Body of pancreas (tissue), 4 donors: ENCODE data around the gene RFX8. TPM values are rescaled to one million over a fixed set of nuclear protein-coding genes. Genes with fewer than 3 reads are reported as not detected.

Experiments
- ATAC-seq: fragments of 150-250 bp; one replicate; pipeline ENCODE4 v1.9.1; 2016
- DNase-seq, 4 donors: peaks; one replicate each; pipeline ENCODE4 v3.0.0-alpha.2; 2019
- H3K27ac ChIP-seq, 4 donors: fragments of 200-600 bp; sonication (generic); 1 replicate in 3 of 4; 2 replicates in 1 of 4; pipeline versions ENCODE4 v1.5.1 to v1.6.1; 2016 to 2019; ENCODE audit warnings: mild to moderate bottlenecking in 1 of 4, mixed read lengths in 1 of 4, moderate library complexity in 1 of 4
- H3K27me3 ChIP-seq, 2 donors: fragments of 200-600 bp; sonication (generic); one replicate each; pipeline ENCODE4 v1.6.0; 2016; ENCODE audit warnings: mild to moderate bottlenecking in 1 of 2
- H3K36me3 ChIP-seq, 2 donors: fragments of 200-600 bp; sonication (generic); replicated peaks in 1 of 2; 2 replicates each; pipeline ENCODE4 v1.5.1; 2016; ENCODE audit warnings: low read depth in 2 of 2; ENCODE audit not compliant: insufficient read depth in 1 of 2
- H3K4me1 ChIP-seq: fragments of 200-600 bp; sonication (generic); one replicate; pipeline ENCODE4 v1.6.0; 2016
- H3K4me3 ChIP-seq, 2 donors: fragments of 200-600 bp; sonication (generic); 1 replicate in 1 of 2; 2 replicates in 1 of 2; pipeline ENCODE4 v1.5.1; 2016 to 2019
- H3K9me3 ChIP-seq, 3 donors: fragments of 200-600 bp; sonication (generic); 1 replicate in 2 of 3; 2 replicates in 1 of 3; pipeline ENCODE4 v1.5.1; 2016
- POLR2A ChIP-seq, 3 donors: fragments of 450-650 bp; IDR thresholded peaks; one replicate each; pipeline ENCODE4 v1.6.1; 2016; ENCODE audit warnings: antibody characterized with exemption in 3 of 3, mild to moderate bottlenecking in 2 of 3
- WGBS, 2 donors: methylation state at CpG; one replicate each; pipeline ENCODE4 v1.1.5; 2017; 5-methylcytosine and 5-hydroxymethylcytosine counted together
- intact Hi-C: fragments of 100-400 bp; cut with DNase I; formaldehyde crosslinking; loops from one replicate; pipeline ENCODE4 v1.15.1; 2023
- total RNA-seq, 2 donors: library from RNA; depleted of rRNA; stranded (reverse); fragments of >200 nt; gene quantifications; one replicate each; pipeline ENCODE4 v1.1.0, GENCODE V29; 2016
- TF ChIP-seq, protein P1 (sequence below), 7 experiments: fragments of 450-650 bp in 4 of 7; fragments of 200-600 bp in 3 of 7; sonication (generic) in 3 of 7; IDR thresholded peaks; one replicate each; pipeline ENCODE4 v1.5.1; 2016 to 2019; ENCODE audit warnings: antibody characterized with exemption in 7 of 7

Gene RFX8
- total RNA-seq, 2 donors from 2014 or later, result not detected

GRCh38 chr2:101415884-101416283, 59.0 kb downstream of the RFX8 start:
- 85 to 86% methylated on average over 3 of the region's 3 CpGs for WGBS, 2 donors
- no peaks in the 10 kb centered on the region for H3K4me1 ChIP-seq
- intact Hi-C loops, result loop anchor here (10.0 kb wide), 1 partner anchor 419 kb away; no protein-coding TSS in a partner anchor
- TF ChIP-seq, protein P1, sequence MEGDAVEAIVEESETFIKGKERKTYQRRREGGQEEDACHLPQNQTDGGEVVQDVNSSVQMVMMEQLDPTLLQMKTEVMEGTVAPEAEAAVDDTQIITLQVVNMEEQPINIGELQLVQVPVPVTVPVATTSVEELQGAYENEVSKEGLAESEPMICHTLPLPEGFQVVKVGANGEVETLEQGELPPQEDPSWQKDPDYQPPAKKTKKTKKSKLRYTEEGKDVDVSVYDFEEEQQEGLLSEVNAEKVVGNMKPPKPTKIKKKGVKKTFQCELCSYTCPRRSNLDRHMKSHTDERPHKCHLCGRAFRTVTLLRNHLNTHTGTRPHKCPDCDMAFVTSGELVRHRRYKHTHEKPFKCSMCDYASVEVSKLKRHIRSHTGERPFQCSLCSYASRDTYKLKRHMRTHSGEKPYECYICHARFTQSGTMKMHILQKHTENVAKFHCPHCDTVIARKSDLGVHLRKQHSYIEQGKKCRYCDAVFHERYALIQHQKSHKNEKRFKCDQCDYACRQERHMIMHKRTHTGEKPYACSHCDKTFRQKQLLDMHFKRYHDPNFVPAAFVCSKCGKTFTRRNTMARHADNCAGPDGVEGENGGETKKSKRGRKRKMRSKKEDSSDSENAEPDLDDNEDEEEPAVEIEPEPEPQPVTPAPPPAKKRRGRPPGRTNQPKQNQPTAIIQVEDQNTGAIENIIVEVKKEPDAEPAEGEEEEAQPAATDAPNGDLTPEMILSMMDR (IDR thresholded peaks at IDR 0.05), result no peak
- no peak for TF ChIP-seq POLR2A (IDR thresholded peaks at IDR 0.05)
- ATAC-seq (no peak), DNase-seq (no peak)
- H3K9me3 ChIP-seq, result no peaks in the 10 kb centered on the region
- no peak overlapping the region for H3K27ac ChIP-seq
- no peaks in the 10 kb centered on the region for H3K36me3 ChIP-seq
- H3K4me3 ChIP-seq, result no peak overlapping the region
- no peaks in the 10 kb centered on the region for H3K27me3 ChIP-seq

- no peak overlapping the region for H3K4me3 ChIP-seq
- no peaks in the 10 kb centered on the region for H3K4me1 ChIP-seq
- ATAC-seq (no peak), DNase-seq (no peak)
- H3K27me3 ChIP-seq, result no peaks in the 10 kb centered on the region
- TF ChIP-seq, protein P1 (IDR thresholded peaks at IDR 0.05), result no peak
- no peak for TF ChIP-seq POLR2A (IDR thresholded peaks at IDR 0.05)
- 91 to 100% methylated on average over 2 of the region's 2 CpGs for whole genome bisulfite sequencing, 2 donors
- no peak overlapping the region for H3K27ac ChIP-seq
- no peaks in the 10 kb centered on the region for H3K9me3 ChIP-seq
- H3K36me3 ChIP-seq, result no peaks in the 10 kb centered on the region
- intact Hi-C loops, result loop anchor here (10.0 kb wide), 1 partner anchor 420 kb away; no protein-coding TSS in a partner anchor
These were observed 59.7 kb downstream of the RFX8 start for GRCh38 chr2:101415220-101415619.

DNA sequence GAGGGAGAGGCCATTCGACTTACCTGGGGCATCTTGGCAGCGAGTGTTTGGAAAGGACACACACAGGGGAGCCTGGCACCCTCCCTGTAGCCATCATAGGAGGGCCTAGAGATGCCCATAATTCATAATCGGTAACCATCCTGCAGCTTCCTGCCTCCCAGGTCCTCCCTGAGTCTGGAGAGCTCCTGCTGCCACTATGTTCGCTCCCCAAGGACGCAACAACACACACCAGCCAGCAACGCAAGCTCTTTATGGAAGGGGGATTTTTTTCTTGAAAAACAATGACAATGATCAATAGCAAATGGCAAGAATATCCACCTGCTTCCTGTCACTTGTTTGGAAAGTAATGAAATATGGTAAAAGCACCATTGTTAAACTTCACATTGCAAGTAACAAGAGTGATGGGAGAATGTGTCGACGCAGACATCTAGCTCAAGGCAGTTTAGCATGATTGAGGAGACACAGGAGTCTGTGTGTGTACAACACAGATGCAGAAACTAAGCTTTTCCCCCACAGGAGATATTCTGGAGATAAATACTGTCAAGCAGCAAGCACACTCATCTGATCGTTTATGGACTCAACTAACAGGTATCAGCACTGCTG, 62.7 kb downstream of the RFX8 start:
- intact Hi-C loops, result loop anchor here (10.0 kb wide), 1 partner anchor 423 kb away; no protein-coding TSS in a partner anchor
- ATAC-seq, result no peak
- 62 to 68% methylated on average over 9 of the region's 9 CpGs for WGBS, 2 donors

GRCh38 chr2:101410746-101411145, 64.2 kb downstream of the RFX8 start:
- intact Hi-C loops, result loop anchor here (10.0 kb wide), 1 partner anchor 424 kb away; no protein-coding TSS in a partner anchor
- H3K27ac ChIP-seq, result no peak overlapping the region

More for the DNA sequence above, 62.7 kb downstream of the RFX8 start:
- H3K27me3 ChIP-seq, result no peaks in the 10 kb centered on the region
- TF ChIP-seq POLR2A (IDR thresholded peaks at IDR 0.05), result no peak
- TF ChIP-seq, protein P1 (IDR thresholded peaks at IDR 0.05), result no peak
- no peak for DNase-seq
- H3K36me3 ChIP-seq, result no peaks in the 10 kb centered on the region
- no peak overlapping the region for H3K4me3 ChIP-seq
- H3K9me3 ChIP-seq, result no peaks in the 10 kb centered on the region
- no peak overlapping the region for H3K27ac ChIP-seq
- H3K4me1 ChIP-seq, result no peaks in the 10 kb centered on the region

More at GRCh38 chr2:101410746-101411145, 64.2 kb downstream of the RFX8 start:
- 61% methylated on average over 5 of the region's 5 CpGs for WGBS, 2 donors
- no peaks in the 10 kb centered on the region for H3K27me3 ChIP-seq
- ATAC-seq (no peak), DNase-seq (no peak)
- no peaks in the 10 kb centered on the region for H3K36me3 ChIP-seq
- TF ChIP-seq, protein P1 (IDR thresholded peaks at IDR 0.05), result no peak
- no peak for TF ChIP-seq POLR2A (IDR thresholded peaks at IDR 0.05)
- H3K4me3 ChIP-seq, result no peak overlapping the region
- H3K4me1 ChIP-seq, result no peaks in the 10 kb centered on the region
- no peaks in the 10 kb centered on the region for H3K9me3 ChIP-seq
